Activated CD8-positive, alpha-beta memory T cell treated with anti-CD3 and anti-CD28 coated beads, Interleukin-2, amount 50 U/mL, for 48 hours (primary cell): Measurements from ENCODE around the gene HOXB8.

Experiments
- DNase-seq: peaks from one replicate; pipeline ENCODE4 v3.0.0-alpha.2; 2020

HOXB8 gene

DNA sequence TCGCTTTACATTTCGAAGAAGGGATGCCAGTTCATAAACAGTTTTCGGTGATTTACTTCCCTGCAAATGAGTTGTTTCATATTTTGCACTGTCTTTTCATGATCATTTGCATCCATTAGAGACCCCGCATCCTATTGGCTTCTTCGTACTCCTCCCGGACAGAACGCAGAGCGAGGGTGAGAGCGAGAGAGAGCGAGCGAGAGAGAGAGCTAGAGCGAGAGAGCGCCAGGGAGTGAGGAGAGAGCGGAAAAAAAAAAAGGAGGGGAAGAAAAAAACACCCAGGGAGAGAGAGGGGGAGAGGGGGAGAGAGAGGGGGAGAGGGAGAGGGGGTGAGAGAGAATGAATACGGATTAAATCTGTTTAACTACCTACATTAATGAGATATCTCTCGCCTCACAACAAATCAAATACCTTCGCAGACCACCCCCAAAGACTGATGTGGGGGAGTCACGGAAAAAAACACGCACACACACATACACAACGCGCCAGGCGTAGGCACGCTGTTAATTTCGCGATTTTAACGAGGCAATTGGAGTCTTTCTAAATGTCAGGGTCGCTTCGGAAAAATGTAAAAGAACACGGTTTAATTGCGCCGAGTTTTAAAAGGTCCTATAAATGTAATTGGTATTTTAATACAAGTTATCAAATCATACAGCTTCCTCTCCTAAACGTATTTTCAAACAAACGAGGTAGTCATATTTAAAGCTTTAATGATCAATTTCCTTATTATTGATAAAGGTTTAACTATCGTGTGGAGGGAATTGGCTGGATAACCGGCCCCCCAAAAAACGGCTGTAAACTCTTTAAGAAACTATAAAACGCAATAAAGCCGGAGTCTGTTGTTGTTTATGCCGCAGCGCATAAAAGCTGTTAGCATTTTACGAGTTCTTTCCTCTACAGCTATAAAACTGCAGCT, at the start of gene HOXB8:
TSS of gene HOXB8 (minus strand) at position 246 of the 916 bp plus-strand sequence. CDS start 588 bp downstream, outside the sequence.
- no peak for DNase-seq

DNA sequence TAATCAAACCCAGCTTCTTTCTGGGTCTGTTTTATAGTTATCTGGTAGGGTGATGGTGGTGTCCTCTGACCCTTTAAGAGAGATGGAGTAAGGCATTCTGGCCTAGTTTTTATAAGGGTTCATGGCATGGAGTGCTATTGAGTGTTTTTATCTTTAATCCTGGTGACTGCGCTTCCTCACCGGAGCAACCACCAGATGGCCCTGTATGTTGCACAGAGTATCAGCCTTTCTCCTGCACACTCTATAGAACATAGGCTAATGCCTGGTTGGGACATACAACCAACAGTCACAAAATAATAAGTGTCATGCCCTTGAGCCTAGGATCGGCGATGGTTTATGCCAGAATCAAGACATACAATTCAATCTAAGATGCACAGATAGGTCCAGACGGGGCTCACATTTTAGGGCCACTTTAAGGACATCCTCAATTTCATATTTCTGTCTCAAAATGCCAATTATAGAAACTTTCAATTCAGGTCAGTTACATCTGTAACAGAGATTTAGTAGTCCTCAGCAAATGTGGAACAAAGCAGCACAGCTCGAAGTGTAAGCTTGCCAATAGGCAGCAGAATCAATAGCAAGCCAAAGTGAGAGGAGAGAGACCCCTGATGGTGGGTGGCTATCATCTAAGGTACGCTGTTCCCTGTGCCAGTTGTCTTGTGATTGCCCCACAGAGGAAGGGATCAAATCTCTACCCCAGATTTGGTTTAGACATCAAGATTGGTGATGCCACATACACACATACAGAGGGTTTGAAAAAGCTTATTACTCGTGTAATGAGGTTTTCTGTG, 48.2 kb upstream of the HOXB8 start:
- DNase-seq: no peak

GRCh38 chr17:48655913-48656312, 40.8 kb upstream of the HOXB8 start:
- DNase-seq: no peak

DNA sequence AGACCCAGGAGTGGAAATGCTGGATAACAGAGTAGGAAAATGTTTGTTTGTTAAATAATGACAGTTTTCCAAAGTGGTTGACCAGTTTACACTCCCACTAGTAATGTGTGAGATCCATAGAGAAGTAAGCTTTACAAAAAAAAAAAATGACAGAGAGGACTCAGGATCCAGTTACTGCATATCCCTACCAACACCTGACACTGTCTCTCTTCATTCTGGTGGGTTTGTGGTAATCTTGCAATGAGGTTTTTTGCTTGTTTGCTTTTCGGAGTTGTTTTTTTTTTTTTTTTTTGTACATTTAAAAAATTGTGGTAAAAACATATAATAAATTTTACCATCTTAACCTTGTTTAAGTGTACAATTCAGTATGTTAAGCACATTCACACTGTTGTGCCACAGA, 34.6 kb upstream of the HOXB8 start:
- no peak for DNase-seq

GRCh38 chr17:48647963-48648245, 32.8 kb upstream of the HOXB8 start:
- DNase-seq: no peak

- DNase-seq: no peak
Measured at GRCh38 chr17:48647103-48647962, 32.2 kb upstream of the HOXB8 start.

DNA sequence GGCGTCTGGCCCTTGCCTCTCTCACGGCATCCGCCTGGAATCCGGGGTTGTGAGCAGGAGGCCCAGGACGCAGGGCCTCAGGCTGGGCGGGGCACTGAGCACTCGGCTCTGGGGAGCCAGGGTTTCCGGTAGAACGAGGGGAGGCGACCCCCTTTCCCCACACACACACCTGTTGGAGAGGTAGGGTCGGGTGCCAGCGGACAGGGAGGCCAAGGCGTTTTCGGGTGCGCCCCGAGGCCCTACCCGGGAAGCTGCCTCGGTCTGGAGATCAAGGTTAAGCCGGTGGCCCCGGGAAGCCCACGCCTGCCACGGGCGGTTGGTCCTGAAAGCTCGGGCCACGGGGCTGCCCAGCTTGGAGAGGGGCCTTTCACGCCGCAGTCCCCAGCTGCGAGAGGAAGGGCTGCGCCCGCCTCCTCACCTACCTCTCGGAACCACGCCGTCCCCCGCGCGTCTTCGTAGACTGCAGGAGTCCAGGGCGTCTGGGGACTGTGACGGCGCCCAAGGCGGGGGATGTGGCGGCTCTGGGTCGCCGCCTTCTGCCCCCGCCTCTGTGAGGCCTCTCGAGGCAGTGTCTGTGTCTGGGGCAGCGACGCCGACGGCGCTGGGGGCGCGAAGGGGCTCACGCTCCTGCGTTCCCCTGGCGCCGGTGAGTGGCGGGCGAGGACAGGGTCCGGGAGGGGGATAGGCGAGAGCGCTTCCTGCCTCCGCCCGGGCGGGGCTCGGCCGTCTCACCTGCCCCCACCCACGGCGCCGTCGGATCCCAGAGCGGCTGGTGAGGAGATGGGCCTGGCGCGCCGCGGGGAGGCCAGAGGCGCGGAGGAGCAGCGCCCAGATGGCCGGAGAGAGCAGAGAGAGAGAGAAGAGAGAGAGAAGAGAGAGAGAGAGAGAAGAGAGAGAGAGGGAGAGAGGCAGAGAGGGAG, 31.4 kb upstream of the HOXB8 start:
- DNase-seq: no peak

DNA sequence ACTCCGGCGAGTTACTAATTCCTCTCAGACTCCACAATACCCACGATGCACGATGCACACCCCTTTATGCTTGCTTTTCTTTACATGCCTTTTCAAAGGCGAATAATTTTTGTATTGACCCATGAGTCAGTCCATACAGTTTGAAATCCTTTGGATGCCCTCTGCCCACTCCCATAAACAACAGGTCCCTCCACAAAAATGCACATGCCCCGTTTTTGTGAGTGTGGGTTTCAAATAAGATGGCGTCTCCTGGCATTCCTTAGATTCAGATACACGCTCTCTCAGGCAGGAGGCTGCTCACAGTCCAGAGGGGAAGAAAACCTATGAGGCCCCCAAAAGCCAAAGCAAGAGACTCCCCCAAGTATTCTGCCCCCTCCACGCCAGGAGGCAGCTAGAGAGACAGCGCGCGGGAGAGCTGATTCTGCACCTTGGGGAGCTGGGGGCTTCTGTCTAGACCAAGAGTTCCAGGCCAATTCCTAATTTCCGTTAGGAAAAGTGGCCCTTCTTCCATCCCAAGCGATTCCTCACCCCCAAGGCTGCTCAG, 30.6 kb upstream of the HOXB8 start:
- no peak for DNase-seq

DNA sequence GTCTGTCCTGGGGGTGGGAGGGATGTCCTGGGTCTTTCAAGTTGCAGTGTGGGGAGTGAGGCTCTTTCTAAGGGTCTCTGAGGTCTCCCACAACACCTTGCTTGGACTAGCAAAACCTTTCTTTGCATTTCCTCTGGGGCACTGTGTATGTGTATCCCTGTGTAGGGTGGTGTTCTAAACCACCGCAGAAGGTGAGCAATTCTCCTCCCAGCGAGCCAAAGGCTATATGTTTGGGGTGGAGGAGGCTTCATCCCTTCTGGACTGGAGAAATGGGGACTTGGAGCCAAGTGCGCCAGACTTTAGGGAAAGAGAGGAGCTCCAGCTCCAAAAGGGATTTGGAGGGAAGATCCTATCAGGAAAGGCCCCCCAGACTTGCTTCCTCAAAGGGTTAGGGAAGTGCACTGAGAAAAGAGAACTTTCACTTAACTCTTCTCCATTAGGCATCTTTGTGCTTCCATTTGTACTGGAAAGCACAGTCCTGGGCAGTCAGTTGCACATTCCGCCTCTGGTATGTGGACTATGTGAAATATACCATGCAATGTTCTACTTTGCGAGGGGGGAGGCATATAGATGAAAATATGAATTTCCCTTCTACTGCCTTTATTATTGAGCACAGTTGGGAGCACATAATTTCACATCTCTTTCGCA, 29.9 kb upstream of the HOXB8 start:
- DNase-seq: no peak

GRCh38 chr17:48644159-48644558, 29.1 kb upstream of the HOXB8 start:
- no peak for DNase-seq

GRCh38 chr17:48643697-48644012, 28.6 kb upstream of the HOXB8 start:
- DNase-seq: no peak

- no peak for DNase-seq
Measured at GRCh38 chr17:48642843-48643696, 28.0 kb upstream of the HOXB8 start.

DNA sequence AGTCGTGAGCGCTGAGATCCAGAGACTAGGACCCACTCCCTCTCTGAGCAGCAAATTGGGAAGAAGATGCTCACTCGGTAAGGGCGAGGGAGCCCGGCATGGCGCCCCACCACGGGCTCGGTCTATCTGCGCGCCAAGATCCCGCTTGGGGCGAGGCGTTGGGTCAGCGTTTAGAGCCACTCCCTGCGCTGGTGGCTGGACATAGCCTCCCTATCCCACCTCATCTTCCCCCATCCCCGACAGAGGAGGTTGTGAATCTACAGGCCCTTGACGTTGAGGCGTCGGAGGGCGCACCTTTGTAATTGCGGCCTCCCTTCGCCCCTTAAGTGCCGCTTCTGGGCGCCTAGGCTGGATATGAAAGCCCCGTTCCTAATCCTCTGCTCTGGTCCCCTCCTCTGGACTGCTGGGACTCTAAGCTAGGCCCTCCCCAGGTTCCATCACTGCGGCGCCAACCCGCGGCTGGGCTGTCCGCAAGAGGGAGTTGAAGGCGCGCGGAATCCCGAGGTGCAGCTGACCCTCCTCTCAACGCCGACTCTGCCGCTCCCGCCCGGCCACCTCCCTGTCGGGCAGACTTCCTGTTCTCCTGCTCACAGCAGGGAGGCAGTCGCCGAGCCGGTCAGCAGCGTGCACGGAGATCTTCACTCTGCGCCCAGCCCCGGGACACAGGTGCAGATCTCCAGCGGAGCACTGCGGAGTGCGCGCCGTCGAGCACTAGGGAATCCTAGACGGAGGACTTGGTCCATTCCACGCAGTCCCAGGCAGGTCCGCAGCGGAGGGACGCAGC, 27.2 kb upstream of the HOXB8 start:
- DNase-seq: no peak

DNA sequence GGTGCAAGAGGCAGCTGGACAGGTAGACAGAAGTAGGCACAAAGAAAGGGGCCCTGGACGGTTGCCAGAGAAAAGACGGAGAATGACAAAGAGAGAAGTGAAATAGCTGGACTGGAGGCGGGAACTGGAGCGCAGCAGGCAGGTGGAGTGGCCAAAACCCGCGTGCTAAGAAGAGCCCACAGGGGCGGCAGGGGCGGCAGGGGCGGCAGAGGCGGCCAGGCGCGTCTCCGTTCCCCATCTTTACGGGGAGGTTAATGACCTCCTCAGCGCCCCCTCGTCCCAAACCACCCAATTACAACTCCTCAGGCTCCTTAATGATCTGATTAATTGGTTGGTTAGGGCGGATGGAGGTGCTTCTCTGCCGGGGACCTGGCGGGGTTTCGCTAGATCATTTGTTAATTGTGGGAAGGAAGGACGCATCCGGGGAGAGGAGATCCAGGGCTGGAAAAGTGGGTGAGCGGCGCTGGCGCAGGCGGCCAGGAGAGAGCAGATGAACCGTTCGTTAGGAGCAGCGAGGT, 26.5 kb upstream of the HOXB8 start:
- DNase-seq: no peak

- DNase-seq: no peak
Measured at GRCh38 chr17:48640858-48641180, 25.7 kb upstream of the HOXB8 start.

DNA sequence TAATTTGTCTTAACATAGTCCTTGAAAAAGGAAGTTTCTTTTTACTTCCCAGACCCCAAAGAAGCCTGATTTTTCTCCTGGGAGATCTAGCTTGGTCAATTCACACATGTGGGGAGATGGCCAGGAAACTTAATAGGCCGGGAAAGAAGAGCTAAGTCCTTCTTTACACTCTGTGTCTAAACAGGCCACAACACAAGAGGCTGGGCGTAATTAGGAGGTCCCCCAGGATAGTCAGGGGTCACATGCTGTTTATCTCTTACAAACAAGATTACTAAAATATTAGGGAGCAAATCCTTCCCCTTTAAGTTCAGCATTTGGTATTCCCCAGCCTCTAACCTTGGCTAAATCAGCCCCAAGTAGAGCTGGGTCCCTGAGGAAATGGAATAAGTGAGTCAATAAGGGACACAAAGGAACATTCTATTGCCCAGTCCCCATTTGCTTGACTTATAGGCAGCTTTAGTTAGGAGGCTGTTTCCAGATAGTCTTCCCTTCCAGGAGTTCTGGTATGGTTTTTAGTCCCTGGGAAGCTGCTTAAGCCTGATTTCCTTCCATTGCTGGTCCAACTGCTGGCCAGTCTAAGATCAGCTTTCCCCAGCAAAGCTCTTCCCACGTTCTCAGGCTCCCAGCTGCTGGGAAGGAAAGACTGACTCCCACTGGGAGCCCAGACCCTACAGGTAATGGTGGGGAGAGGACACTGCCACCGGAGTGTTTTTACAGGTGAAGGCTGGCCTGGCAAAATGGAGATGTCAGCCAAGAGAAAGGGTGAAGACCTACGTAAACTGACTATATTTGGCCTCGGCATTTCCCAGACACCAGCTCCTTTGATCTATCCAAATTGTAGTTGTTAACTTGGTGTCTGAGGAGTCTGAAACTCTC, 25.1 kb upstream of the HOXB8 start:
- DNase-seq: no peak

DNA sequence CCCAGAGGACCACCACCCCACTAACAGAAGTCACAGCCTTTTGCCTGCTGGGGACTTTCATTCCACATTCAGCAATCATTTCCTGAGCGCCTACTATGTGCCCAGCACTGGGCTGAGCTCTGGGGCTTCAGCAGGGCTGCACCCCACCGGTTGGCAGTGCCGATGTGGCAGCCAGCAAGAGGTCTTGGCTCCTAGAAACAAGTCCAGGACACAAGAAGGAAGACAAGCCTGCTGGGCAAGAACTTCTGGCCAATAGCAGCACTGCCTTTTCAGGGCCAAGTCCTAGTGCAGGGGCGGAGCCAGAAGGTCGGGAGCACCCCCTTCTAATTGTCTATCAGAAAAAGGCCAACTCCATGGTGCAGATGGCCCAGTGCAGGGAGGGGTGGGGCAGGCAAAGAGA, 24.0 kb upstream of the HOXB8 start:
- DNase-seq: no peak
